ENCODE results near the gene MGLL.

The MGLL gene

DNA sequence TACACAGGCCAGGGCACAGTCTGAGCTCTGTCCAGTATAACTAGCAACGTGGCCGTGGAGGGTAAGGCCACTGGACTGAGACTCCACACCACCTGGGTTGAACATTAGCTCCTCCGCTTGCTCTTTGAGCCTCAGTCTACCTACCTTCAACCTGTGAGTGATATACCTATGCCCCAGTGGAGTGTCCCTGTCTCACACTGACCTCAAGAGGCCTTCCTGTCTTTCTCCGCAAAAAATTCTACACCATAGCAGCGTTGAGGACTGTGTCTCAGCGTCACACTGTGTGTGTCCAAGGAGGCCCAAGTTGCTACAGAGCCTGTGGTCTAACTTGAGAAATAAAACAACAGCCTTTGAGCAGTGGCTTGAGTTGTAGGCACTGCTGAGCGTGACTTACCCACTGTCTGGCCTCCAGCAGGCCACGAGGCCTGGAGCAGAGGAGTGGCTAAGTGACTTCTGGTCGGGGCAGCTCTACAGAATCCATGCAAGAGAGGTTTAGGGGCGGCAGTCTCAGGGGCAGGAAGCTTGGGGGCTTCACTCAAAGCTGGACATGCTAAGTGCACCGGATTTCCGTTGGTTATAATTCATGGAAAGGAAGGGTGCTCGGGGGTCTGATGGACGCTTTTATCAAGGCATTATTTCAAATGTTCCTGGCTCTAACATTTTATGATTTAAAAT lies 2.0 kb upstream of the MGLL start:
- Histone ChIP-seq H3K36me3 (ENCODE audit: insufficient read depth, low read length) (no peaks in the 10 kb centered on the region), H3K9ac (ENCODE audit: low read depth, low read length) (no peak overlapping the region), H3K9me3 (ENCODE audit: control insufficient read depth, insufficient read depth, low read length) (no peaks in the 10 kb centered on the region; the same call in 1 of the 2 replicates)

DNA sequence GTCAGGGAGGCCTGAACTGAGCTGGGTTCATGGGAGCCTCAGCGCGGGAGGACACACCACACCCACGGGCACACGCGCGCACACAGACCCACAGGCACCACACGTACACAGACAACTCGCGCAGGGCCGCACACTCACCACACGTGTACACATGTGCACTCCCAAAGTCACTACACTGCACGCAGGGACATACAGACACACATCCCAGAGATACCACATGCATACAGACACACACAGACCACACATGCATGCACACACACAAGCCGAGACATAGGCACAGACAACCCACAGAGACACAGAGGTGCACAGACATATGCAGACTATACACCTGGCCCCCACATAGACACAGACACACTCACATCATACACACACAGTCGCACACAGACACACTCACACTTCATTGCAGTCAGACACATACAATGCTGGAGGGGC lies 1.1 kb upstream of the MGLL start:
- Histone ChIP-seq H3K36me3 (ENCODE audit: insufficient read depth, low read length) (no peaks in the 10 kb centered on the region), H3K4me1 (ENCODE audit: insufficient read depth, low read length) (peaks cover 24% of the 10 kb centered on the region), H3K9ac (ENCODE audit: low read depth, low read length) (no peak overlapping the region), H3K9me3 (ENCODE audit: control insufficient read depth, insufficient read depth, low read length) (no peaks in the 10 kb centered on the region; the same call in 1 of the 2 replicates)

More for the DNA sequence above, 2.0 kb upstream of the MGLL start:
- H3K4me1 ChIP-seq (ENCODE audit: insufficient read depth, low read length): peaks cover 24% of the 10 kb centered on the region

GRCh38 chr3:127822682-127823425 lies 539 bp upstream of the MGLL start:
- H3K36me3 ChIP-seq (ENCODE audit: insufficient read depth, low read length): no peaks in the 10 kb centered on the region
- peak overlapping the region; percentile 95 for H3K9ac ChIP-seq (ENCODE audit: low read depth, low read length)
- no peaks in the 10 kb centered on the region; the same call in 1 of the 2 replicates for H3K9me3 ChIP-seq (ENCODE audit: control insufficient read depth, insufficient read depth, low read length)
- H3K4me1 ChIP-seq (ENCODE audit: insufficient read depth, low read length): peaks cover 24% of the 10 kb centered on the region

- Histone ChIP-seq H3K9me3 (ENCODE audit: control insufficient read depth, insufficient read depth, low read length) (no peaks in the 10 kb centered on the region), H3K9ac (ENCODE audit: low read depth, low read length) (no peak overlapping the region), H3K4me1 (ENCODE audit: insufficient read depth, low read length) (peaks cover 24% of the 10 kb centered on the region), H3K36me3 (ENCODE audit: insufficient read depth, low read length) (no peaks in the 10 kb centered on the region)
These were observed 921 bp downstream of the MGLL start for GRCh38 chr3:127821394-127821793.

- Histone ChIP-seq H3K9me3 (ENCODE audit: control insufficient read depth, insufficient read depth, low read length) (no peaks in the 10 kb centered on the region), H3K9ac (ENCODE audit: low read depth, low read length) (no peak overlapping the region), H3K36me3 (ENCODE audit: insufficient read depth, low read length) (no peaks in the 10 kb centered on the region), H3K4me1 (ENCODE audit: insufficient read depth, low read length) (peaks cover 24% of the 10 kb centered on the region)
These were observed 1.4 kb downstream of the MGLL start for GRCh38 chr3:127820826-127821313.

GRCh38 chr3:127820221-127820825 lies 2.0 kb downstream of the MGLL start:
- H3K9me3 ChIP-seq (ENCODE audit: control insufficient read depth, insufficient read depth, low read length): 0 out of 2 replicates have a peak, but pooled peaks cover 2% of the 10 kb centered on the region
- no peak overlapping the region for H3K9ac ChIP-seq (ENCODE audit: low read depth, low read length)
- H3K36me3 ChIP-seq (ENCODE audit: insufficient read depth, low read length): no peaks in the 10 kb centered on the region
- H3K4me1 ChIP-seq (ENCODE audit: insufficient read depth, low read length): peaks cover 24% of the 10 kb centered on the region

DNA sequence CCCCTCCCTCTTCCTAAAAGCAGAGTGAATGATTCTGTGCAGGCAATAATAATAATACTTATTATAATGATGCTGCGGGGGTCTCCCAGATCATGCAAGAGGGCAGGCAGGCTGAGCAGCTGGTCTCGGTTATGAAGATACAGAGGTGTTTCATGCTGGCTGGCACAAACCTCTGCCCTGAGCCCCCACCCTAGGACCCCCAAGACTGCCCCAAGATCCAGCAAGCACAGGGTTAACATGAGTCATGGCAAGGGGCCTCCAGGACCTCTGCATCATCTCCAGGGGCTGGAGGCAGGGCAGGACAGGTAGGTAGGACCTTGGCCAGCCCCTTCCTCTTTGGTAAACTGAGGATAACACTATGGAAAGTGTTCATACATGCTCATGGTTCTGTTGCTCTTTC lies 2.7 kb downstream of the MGLL start:
- Histone ChIP-seq H3K4me1 (ENCODE audit: insufficient read depth, low read length) (peaks cover 24% of the 10 kb centered on the region), H3K36me3 (ENCODE audit: insufficient read depth, low read length) (no peaks in the 10 kb centered on the region)

DNA sequence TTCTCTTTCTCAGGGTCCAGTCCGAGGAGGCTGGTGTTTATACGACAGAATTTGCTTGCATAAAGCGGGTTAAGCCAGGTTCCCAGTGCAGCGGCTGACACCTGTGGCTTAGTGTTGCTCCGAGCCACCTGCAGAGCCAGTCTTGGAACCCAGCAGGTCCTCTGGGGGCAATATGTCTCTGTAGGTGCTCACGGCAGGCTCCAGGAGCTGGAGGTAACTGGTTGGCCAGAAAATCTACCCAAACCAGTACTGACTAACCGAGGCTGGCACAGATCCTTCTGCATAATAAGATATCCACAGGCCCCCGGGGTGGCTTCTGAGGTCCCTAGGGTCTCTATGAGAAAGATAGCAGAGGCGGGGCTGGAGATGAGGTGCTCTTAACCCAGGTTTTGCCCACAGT lies 3.2 kb downstream of the MGLL start:
- H3K36me3 ChIP-seq (ENCODE audit: insufficient read depth, low read length): no peaks in the 10 kb centered on the region
- no peak overlapping the region for H3K9ac ChIP-seq (ENCODE audit: low read depth, low read length)
- H3K4me1 ChIP-seq (ENCODE audit: insufficient read depth, low read length): peaks cover 24% of the 10 kb centered on the region
- H3K9me3 ChIP-seq (ENCODE audit: control insufficient read depth, insufficient read depth, low read length): 0 out of 2 replicates have a peak, but pooled peaks cover 2% of the 10 kb centered on the region

More for the DNA sequence above, 2.7 kb downstream of the MGLL start:
- no peak overlapping the region for H3K9ac ChIP-seq (ENCODE audit: low read depth, low read length)
- 0 out of 2 replicates have a peak, but pooled peaks cover 2% of the 10 kb centered on the region for H3K9me3 ChIP-seq (ENCODE audit: control insufficient read depth, insufficient read depth, low read length)

DNA sequence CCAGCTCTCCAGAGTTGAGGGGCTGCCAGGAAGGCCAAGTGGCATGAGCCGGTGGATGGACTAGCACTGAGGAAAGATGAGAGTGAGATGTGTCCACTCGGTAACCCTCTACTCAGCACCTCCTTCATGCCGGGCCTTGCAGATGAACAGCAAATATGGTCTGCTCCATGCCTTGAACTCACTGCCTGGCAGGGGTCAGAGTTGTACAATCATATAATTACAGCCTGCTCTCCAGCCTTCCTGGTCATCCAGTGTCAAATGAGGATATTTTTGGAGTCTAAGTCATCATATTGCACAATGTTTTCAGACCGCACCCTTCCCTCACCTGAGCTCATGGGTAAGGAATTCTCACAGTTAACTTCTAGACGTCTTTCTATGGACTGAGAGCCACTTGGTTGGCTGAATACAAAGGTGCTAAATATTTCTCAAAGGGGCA lies 4.9 kb downstream of the MGLL start:
- H3K36me3 ChIP-seq (ENCODE audit: insufficient read depth, low read length): no peaks in the 10 kb centered on the region
- peaks cover 24% of the 10 kb centered on the region for H3K4me1 ChIP-seq (ENCODE audit: insufficient read depth, low read length)
- no peak overlapping the region for H3K9ac ChIP-seq (ENCODE audit: low read depth, low read length)
- 0 out of 2 replicates have a peak, but pooled peaks cover 2% of the 10 kb centered on the region for H3K9me3 ChIP-seq (ENCODE audit: control insufficient read depth, insufficient read depth, low read length)

DNA sequence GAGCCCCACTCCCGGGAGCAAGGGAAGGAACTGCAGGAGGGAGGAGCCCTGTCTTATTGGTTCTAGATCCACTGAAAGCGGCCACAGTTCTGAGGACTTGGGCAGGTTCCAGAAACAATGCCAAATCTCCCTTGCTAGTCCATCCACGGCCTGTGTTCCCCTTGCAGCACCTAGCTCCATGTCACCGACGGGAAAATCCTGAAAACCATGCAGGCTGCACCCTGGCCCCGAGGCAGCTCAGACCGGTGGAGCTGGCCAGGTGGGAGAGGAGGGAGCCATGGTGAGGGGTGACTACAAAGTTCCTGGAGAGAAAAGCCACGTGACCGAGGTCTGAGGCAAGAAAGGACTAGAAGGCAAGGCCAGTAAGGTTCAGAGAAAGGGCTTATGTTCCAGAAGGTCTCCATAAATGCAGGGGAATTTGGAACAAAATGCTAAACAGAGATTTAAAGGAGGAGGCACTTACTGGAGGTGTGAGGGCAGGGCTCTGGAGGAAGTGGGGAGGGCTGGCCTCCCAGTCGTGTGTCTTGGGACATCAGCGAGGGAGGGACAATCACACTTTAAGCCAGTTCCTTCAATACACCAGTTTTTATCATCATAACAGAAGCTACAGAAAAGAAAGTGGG lies 5.4 kb downstream of the MGLL start:
- H3K9me3 ChIP-seq (ENCODE audit: control insufficient read depth, insufficient read depth, low read length): 0 out of 2 replicates have a peak, but pooled peaks cover 2% of the 10 kb centered on the region
- no peak overlapping the region for H3K9ac ChIP-seq (ENCODE audit: low read depth, low read length)
- peaks cover 22% of the 10 kb centered on the region for H3K4me1 ChIP-seq (ENCODE audit: insufficient read depth, low read length)
- no peaks in the 10 kb centered on the region for H3K36me3 ChIP-seq (ENCODE audit: insufficient read depth, low read length)

- Histone ChIP-seq H3K9ac (ENCODE audit: low read depth, low read length) (no peak overlapping the region), H3K36me3 (ENCODE audit: insufficient read depth, low read length) (no peaks in the 10 kb centered on the region), H3K4me1 (ENCODE audit: insufficient read depth, low read length) (peaks cover 13% of the 10 kb centered on the region), H3K9me3 (ENCODE audit: control insufficient read depth, insufficient read depth, low read length) (0 out of 2 replicates have a peak, but pooled peaks cover 2% of the 10 kb centered on the region)
These were observed 6.4 kb downstream of the MGLL start for GRCh38 chr3:127815641-127816605.

DNA sequence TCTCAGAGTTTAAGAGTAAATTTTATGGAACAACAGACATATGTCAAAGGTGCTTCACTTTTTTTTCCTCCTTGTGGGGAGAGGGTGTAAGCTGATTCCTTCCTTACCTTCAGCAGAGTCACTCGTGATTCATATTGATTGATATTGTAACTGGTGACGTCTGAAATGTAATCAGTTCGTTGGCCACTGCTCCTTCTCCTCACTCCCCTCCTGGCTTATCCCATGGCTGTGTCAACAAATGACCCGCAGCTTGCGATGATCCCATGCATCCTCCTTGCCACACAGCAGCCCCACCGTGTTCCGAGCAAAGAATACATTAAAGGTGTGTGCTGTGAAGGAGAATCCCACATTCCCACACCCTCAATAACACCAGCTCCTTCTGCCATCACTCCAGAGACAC lies 7.3 kb downstream of the MGLL start:
- H3K36me3 ChIP-seq (ENCODE audit: insufficient read depth, low read length): no peaks in the 10 kb centered on the region
- 0 out of 2 replicates have a peak, but pooled peaks cover 2% of the 10 kb centered on the region for H3K9me3 ChIP-seq (ENCODE audit: control insufficient read depth, insufficient read depth, low read length)
- H3K4me1 ChIP-seq (ENCODE audit: insufficient read depth, low read length): peaks cover 4% of the 10 kb centered on the region; the same call in 1 of the 2 replicates
- H3K9ac ChIP-seq (ENCODE audit: low read depth, low read length): no peak overlapping the region

DNA sequence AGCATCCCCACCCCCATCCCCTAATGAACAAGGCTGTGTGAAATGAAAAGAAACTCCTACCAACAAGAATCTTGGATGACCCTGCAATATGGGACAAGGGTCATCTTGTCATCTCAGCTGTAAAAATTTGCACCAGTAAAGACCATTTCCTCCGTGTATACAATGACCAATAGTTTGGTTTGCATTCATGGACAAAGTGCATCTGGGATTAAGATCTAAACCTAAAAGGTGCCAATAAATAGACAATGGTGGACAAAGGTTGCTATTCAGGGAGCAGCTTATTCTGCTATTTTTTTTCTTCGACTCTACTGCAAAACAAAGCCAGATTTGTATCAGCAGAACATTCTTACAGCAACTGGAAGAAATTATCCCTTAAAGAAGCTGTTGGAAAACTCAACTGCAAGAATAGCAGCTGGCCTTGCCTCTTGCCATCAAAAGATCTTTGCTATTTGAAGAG lies 8.0 kb downstream of the MGLL start:
- no peaks in the 10 kb centered on the region for H3K36me3 ChIP-seq (ENCODE audit: insufficient read depth, low read length)

More for the DNA sequence above, 8.0 kb downstream of the MGLL start:
- H3K9me3 ChIP-seq (ENCODE audit: control insufficient read depth, insufficient read depth, low read length): 0 out of 2 replicates have a peak, but pooled peaks cover 2% of the 10 kb centered on the region
- H3K4me1 ChIP-seq (ENCODE audit: insufficient read depth, low read length): no peaks in the 10 kb centered on the region
- no peak overlapping the region for H3K9ac ChIP-seq (ENCODE audit: low read depth, low read length)

Measured in ES-I3 (cell line).